A673 (cell line): ENCODE measurements around the gene KCNQ1OT1. TPM values are rescaled to one million over a fixed set of nuclear protein-coding genes. Genes with fewer than 3 reads are reported as not detected.

Experiments
- BruUV-seq: library from RNA; stranded (reverse); fragments of 400-500 nt; replicated peaks from 2 replicates; lab custom pipeline; 2021; lab: Mats Ljungman, UMichigan
- CTCF ChIA-PET: fragments of 300-600 bp; sonication (Branson Sonifier 250); formaldehyde crosslinking; loops from one replicate; lab custom pipeline; 2022; ENCODE audit warnings: antibody characterized with exemption; lab: Charles Lee
- POLR2A ChIA-PET: fragments of 300-600 bp; sonication (Branson Sonifier 250); formaldehyde crosslinking; loops from one replicate; lab custom pipeline; 2022; ENCODE audit warnings: antibody characterized with exemption; ENCODE audit not compliant: low non-redundant PET; lab: Charles Lee
- DNase-seq: peaks from one replicate; pipeline ENCODE4 v3.0.0-alpha.2; 2015; ENCODE audit warnings: low spot score
- H3K27ac ChIP-seq: fragments of 200-600 bp; sonication (generic); 2 replicates; pipeline ENCODE4 v1.5.1; 2016; ENCODE audit warnings: mixed run types, low read depth, mild to moderate bottlenecking, mixed read lengths, antibody characterized with exemption, low read length; ENCODE audit not compliant: poor library complexity, severe bottlenecking
- H3K27me3 ChIP-seq: fragments of 200-600 bp; sonication (generic); replicated peaks from 2 replicates; pipeline ENCODE4 v1.6.1; 2017; ENCODE audit warnings: mixed run types, low read depth, mild to moderate bottlenecking, mixed read lengths, antibody characterized with exemption, low read length; ENCODE audit not compliant: insufficient read depth, poor library complexity
- H3K36me3 ChIP-seq: fragments of 200-600 bp; sonication (generic); 2 replicates; pipeline ENCODE4 v1.6.1; 2016; ENCODE audit warnings: mixed run types, mild to moderate bottlenecking, mixed read lengths, antibody characterized with exemption, low read length; ENCODE audit not compliant: insufficient read depth, poor library complexity, severe bottlenecking
- H3K4me1 ChIP-seq: fragments of 200-600 bp; sonication (generic); 2 replicates; pipeline ENCODE4 v1.6.1; 2017; ENCODE audit warnings: mixed run types, mild to moderate bottlenecking, mixed read lengths, antibody characterized with exemption, low read length; ENCODE audit not compliant: insufficient read depth, poor library complexity, severe bottlenecking
- H3K4me3 ChIP-seq: fragments of 200-600 bp; sonication (generic); 2 replicates; pipeline ENCODE4 v1.5.1; 2016; ENCODE audit warnings: low read depth, mixed run types, mild to moderate bottlenecking, mixed read lengths, low read length; ENCODE audit not compliant: poor library complexity, severe bottlenecking
- H3K9me3 ChIP-seq: fragments of 200-600 bp; sonication (generic); 2 replicates; pipeline ENCODE4 v1.6.1; 2016; ENCODE audit warnings: mixed run types, low read depth, mild to moderate bottlenecking, mixed read lengths, antibody characterized with exemption, low read length; ENCODE audit not compliant: poor library complexity, severe bottlenecking
- EZH2 ChIP-seq: fragments of 200-600 bp; sonication (generic); IDR thresholded peaks from 2 replicates; pipeline ENCODE4 v1.6.1; 2017; ENCODE audit warnings: borderline replicate concordance, low read depth, mild to moderate bottlenecking, mixed read lengths, antibody characterized with exemption, low read length; ENCODE audit not compliant: poor library complexity, severe bottlenecking
- intact Hi-C: fragments of 100-400 bp; cut with micrococcal nuclease; formaldehyde crosslinking; loops from one replicate; pipeline ENCODE4 v1.10.0; 2022; ENCODE audit not compliant: unreplicated experiment
- total RNA-seq: library from RNA; stranded (reverse); gene quantifications from 2 replicates; pipeline ENCODE4 v1.2.3, GENCODE V29; 2021
- TF ChIP-seq, protein P1 (sequence below): fragments of 300-800, 200-600 bp; sonication (generic); conservative IDR thresholded peaks from 2 replicates; pipeline ENCODE4 v1.5.1; 2017; ENCODE audit warnings: low read depth, mild to moderate bottlenecking, antibody characterized with exemption, low read length, moderate library complexity, mixed read lengths

KCNQ1OT1 gene
- total RNA-seq, 1 experiment from 2014 or later = 4.0 TPM

DNA sequence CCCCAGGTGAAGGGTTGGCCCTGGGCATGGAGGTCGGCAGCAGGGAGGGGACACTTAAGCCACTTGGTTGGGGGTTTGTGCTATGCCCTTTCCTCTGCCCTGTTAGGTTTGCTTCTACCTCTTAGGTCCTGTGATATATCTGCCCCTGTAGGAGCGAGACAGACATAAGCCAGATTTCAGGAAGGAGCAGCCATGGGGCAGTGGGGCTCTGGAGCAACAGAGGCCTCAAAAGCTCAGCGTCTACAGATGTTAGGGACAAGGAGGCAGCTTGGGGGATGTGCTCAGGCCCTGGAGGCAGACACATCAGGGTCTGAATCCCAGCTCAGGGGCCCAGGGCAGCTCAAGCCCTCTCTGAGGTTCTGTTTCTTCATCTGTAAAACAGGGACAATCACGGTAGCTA is 27.2 kb upstream of the KCNQ1OT1 start:
- no peaks in the 10 kb centered on the region for H3K27me3 ChIP-seq
- H3K9me3 ChIP-seq = no peaks in the 10 kb centered on the region
- H3K27ac ChIP-seq = no peak overlapping the region
- intact Hi-C loops = no loop called here
- no peak for TF ChIP-seq EZH2
- TF ChIP-seq, protein P1, sequence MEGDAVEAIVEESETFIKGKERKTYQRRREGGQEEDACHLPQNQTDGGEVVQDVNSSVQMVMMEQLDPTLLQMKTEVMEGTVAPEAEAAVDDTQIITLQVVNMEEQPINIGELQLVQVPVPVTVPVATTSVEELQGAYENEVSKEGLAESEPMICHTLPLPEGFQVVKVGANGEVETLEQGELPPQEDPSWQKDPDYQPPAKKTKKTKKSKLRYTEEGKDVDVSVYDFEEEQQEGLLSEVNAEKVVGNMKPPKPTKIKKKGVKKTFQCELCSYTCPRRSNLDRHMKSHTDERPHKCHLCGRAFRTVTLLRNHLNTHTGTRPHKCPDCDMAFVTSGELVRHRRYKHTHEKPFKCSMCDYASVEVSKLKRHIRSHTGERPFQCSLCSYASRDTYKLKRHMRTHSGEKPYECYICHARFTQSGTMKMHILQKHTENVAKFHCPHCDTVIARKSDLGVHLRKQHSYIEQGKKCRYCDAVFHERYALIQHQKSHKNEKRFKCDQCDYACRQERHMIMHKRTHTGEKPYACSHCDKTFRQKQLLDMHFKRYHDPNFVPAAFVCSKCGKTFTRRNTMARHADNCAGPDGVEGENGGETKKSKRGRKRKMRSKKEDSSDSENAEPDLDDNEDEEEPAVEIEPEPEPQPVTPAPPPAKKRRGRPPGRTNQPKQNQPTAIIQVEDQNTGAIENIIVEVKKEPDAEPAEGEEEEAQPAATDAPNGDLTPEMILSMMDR = no peak
- no TSS peak for BruUV-seq
- no peaks in the 10 kb centered on the region for H3K36me3 ChIP-seq
- POLR2A ChIA-PET = no interaction called here
- no peak overlapping the region for H3K4me3 ChIP-seq
- no peak for DNase-seq
- H3K4me1 ChIP-seq = no peaks in the 10 kb centered on the region
- CTCF ChIA-PET = no interaction called here

DNA sequence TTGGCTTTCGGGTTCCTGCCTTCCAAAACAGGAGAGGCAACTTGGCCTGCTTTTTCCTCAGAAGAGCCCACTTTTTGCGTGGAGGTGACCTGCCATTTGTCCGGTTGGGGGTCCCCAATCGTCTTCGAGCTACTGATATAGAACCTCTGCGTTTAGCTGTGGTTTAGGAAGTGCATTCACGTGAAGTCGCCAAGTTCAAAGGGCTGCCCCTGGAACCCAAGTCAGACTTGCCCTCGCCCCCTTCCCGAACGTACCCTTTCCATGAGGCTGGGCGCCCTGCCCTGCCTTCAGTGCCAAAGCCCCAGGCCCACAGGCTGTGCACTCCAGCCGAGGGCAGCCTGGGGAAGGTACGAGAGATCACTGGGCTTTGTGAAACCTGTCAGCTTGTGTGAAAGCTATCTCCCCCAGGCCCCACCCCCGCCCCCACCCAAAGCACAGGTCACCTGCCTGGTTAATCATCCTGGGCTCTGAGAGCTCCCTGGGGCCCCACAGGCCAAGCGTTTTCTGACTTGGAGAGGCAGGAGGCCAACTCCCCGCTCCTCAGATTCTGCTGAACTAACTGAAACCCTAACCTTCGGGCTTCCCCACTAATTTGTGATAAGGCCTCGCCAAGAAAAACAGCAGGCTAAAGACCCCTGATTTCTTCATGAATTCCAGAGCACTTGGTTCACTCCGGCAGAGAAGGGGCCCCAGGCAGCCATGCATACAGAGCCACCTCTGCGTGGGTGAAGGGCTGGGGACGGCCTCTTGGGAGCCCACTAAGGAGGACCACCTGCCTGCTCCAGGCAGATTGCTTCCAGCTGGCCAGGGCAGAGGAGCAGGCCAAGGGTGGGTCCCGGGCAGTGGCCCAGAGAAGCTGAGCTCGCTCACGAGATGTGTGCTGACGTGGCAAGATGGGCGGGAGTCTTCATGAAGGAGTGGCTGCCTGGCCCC is 25.8 kb upstream of the KCNQ1OT1 start:
- H3K36me3 ChIP-seq = no peaks in the 10 kb centered on the region
- H3K4me3 ChIP-seq = no peak overlapping the region
- POLR2A ChIA-PET = no interaction called here
- CTCF ChIA-PET = no interaction called here
- no peaks in the 10 kb centered on the region for H3K4me1 ChIP-seq
- no peaks in the 10 kb centered on the region for H3K27me3 ChIP-seq
- TF ChIP-seq, protein P1 = no peak
- TF ChIP-seq EZH2 = no peak
- BruUV-seq = no TSS peak
- no peak for DNase-seq
- intact Hi-C loops = no loop called here
- H3K9me3 ChIP-seq = no peaks in the 10 kb centered on the region
- H3K27ac ChIP-seq = no peak overlapping the region

DNA sequence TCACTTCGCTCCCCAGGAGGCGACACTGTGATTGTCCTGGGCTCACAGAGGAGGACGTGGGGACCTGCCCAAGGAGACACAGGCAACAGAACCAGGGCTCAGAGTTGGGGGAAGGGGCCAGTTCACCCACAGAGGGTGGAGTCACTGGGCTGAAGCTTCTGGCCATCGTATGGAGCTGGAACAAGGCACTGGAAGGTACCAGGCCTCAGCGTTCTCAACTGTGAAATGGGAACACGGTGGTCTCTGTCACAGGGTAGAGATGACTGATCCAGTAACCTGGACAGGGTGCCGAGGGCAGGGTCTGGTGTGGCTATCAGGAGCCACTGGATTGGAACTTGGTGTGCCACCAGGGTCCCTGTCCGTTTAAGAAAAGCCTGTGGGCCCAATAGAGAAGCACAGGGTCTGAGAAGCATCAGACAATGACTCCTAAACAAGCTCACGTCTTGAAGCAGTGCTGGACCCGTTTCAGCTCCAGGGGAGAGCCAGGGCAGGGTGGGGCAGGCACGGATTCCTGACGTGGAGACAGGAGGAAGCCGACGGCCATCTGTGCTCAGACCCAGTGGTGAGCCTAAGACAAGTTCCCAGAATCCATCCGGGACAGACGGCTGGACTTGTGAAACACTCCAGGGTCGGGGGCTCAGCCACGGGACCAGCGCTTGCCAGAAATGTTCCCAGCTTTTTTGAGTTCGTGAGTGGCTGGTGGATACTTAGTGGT is 25.0 kb upstream of the KCNQ1OT1 start:
- Histone ChIP-seq H3K9me3 (no peaks in the 10 kb centered on the region), H3K36me3 (no peaks in the 10 kb centered on the region), H3K4me3 (no peak overlapping the region), H3K4me1 (no peaks in the 10 kb centered on the region), H3K27ac (no peak overlapping the region), H3K27me3 (no peaks in the 10 kb centered on the region)
- ChIA-PET POLR2A (no interaction called here), CTCF (no interaction called here)
- TF ChIP-seq EZH2 = no peak
- TF ChIP-seq, protein P1 = no peak
- intact Hi-C loops = no loop called here
- no peak for DNase-seq
- no TSS peak for BruUV-seq
